ENCODE results near the gene CHTF18.

DNA sequence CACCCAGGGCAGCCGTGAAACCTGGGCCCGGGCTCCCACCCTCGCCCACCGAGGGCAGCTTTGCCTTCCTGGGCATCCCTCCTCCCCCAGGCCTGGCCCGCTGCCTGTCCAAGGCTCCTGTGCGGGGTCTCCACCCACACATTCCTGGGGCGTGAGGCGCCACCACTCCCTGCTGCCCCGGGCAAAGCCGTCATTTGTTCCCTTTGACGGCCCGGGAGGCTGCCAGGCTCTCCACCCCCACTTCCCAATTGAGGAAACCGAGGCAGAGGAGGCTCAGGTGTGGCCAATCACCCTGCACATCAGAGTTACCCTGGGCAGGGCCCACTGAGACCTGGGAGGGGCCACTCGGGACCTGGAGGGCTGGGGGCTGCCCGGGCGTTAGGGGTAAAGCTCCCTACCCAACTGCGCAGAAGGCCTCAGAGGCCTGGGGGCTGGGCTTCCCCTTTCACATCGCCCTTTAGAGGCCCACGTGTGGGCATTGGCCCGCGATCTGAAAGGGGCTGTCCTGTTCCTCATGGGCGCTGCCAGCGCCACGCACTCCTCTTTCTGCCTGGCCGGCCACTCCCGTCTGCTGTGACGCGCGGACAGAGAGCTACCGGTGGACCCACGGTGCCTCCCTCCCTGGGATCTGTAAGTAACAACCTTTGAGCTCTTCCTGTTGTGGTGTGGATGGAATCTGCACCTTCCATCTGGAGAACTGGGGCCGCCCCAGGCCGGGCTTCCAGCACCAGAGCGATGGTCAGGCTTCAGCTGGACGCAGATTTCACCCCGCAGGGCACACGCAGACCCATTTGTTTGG is 27.7 kb upstream of the CHTF18 start, which contains the start of gene MSLN:
- TF ChIP-seq, protein P1, sequence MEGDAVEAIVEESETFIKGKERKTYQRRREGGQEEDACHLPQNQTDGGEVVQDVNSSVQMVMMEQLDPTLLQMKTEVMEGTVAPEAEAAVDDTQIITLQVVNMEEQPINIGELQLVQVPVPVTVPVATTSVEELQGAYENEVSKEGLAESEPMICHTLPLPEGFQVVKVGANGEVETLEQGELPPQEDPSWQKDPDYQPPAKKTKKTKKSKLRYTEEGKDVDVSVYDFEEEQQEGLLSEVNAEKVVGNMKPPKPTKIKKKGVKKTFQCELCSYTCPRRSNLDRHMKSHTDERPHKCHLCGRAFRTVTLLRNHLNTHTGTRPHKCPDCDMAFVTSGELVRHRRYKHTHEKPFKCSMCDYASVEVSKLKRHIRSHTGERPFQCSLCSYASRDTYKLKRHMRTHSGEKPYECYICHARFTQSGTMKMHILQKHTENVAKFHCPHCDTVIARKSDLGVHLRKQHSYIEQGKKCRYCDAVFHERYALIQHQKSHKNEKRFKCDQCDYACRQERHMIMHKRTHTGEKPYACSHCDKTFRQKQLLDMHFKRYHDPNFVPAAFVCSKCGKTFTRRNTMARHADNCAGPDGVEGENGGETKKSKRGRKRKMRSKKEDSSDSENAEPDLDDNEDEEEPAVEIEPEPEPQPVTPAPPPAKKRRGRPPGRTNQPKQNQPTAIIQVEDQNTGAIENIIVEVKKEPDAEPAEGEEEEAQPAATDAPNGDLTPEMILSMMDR (conservative IDR thresholded peaks at IDR 0.05; ENCODE audit: low read depth in 2 of 2) = no peak
- TF ChIP-seq POLR2AphosphoS5 (IDR thresholded peaks at IDR 0.05; ENCODE audit: low read depth) = no peak
- TF ChIP-seq EZH2phosphoT487 (IDR thresholded peaks at IDR 0.05; ENCODE audit: unreplicated experiment) = no peak
- TF ChIP-seq, protein P2, sequence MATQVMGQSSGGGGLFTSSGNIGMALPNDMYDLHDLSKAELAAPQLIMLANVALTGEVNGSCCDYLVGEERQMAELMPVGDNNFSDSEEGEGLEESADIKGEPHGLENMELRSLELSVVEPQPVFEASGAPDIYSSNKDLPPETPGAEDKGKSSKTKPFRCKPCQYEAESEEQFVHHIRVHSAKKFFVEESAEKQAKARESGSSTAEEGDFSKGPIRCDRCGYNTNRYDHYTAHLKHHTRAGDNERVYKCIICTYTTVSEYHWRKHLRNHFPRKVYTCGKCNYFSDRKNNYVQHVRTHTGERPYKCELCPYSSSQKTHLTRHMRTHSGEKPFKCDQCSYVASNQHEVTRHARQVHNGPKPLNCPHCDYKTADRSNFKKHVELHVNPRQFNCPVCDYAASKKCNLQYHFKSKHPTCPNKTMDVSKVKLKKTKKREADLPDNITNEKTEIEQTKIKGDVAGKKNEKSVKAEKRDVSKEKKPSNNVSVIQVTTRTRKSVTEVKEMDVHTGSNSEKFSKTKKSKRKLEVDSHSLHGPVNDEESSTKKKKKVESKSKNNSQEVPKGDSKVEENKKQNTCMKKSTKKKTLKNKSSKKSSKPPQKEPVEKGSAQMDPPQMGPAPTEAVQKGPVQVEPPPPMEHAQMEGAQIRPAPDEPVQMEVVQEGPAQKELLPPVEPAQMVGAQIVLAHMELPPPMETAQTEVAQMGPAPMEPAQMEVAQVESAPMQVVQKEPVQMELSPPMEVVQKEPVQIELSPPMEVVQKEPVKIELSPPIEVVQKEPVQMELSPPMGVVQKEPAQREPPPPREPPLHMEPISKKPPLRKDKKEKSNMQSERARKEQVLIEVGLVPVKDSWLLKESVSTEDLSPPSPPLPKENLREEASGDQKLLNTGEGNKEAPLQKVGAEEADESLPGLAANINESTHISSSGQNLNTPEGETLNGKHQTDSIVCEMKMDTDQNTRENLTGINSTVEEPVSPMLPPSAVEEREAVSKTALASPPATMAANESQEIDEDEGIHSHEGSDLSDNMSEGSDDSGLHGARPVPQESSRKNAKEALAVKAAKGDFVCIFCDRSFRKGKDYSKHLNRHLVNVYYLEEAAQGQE (IDR thresholded peaks at IDR 0.05; ENCODE audit: unreplicated experiment) = no peak
- no peak for TF ChIP-seq EZH2 (IDR thresholded peaks at IDR 0.05; ENCODE audit: low read depth, unreplicated experiment)
